ENCODE results near the gene NUTF2. TPM values are rescaled to one million over a fixed set of nuclear protein-coding genes. Genes with fewer than 3 reads are reported as not detected.

Gene NUTF2
- total and polyA plus RNA-seq, 10 of the 15 experiments (the other 5 are each of a cell fraction or from before 2014, with no cell fraction given): 116 to 342 (median 202) TPM

GRCh38 chr16:67874372-67874771 lies 27.6 kb downstream of the NUTF2 start:
- no peak overlapping the region for H2AFZ ChIP-seq (ENCODE audit: control insufficient read depth, low read depth, low read length)
- ATAC-seq (no peak), FAIRE-seq (no peak), DNase-seq (ENCODE audit: low read depth, low spot score) (no peak)
- SMC1A ChIA-PET (ENCODE audit: uncharacterized antibody, unreplicated experiment): interaction anchor here (1.0 to 1.2 kb wide), 3 partner anchors 19 to 58 kb away, joined by 3 read pairs; no protein-coding TSS in a partner anchor
- no peaks in the 10 kb centered on the region for H3K27me3 ChIP-seq (replicated peaks in 1 of 2; ENCODE audit: control insufficient read depth in 2 of 2, insufficient read depth in 2 of 2, low read length in 1 of 2)
- H3K36me3 ChIP-seq (ENCODE audit: control insufficient read depth in 2 of 2, insufficient read depth in 2 of 2, low read length in 1 of 2): peaks cover 17 to 31% of the 10 kb centered on the region in 2 experiments; a peak in 3 of 4 replicates
- no peak overlapping the region for H3K27ac ChIP-seq (ENCODE audit: control insufficient read depth, insufficient read depth)
- H3K4me1 ChIP-seq (ENCODE audit: control insufficient read depth, insufficient read depth, low read length): peaks cover 10% of the 10 kb centered on the region
- no peak for TF ChIP-seq HSF1 (IDR thresholded peaks at IDR 0.05; ENCODE audit: low read depth, low read length)
- TF ChIP-seq CEBPZ (IDR thresholded peaks at IDR 0.05; ENCODE audit: low read depth, low read length): no peak
- TF ChIP-seq ZNF24 (IDR thresholded peaks at IDR 0.05): no peak
- BruUV-seq (replicated peaks): no TSS peak
- peaks cover 28% of the 10 kb centered on the region for H3K79me2 ChIP-seq (ENCODE audit: control insufficient read depth, insufficient read depth, low read length)
- POLR2A ChIA-PET: interaction anchor here (0.6 to 1.7 kb wide), 3 partner anchors 29 to 89 kb away, joined by 4 to 5 read pairs (median 4); partner anchors contain the start of gene PSMB10
- H3K9me3 ChIP-seq (replicated peaks; ENCODE audit: control insufficient read depth, insufficient read depth, low read length): no peaks in the 10 kb centered on the region
- CTCF ChIA-PET: interaction anchor here (1.3 to 4.1 kb wide), 2 partner anchors 11 to 68 kb away, joined by 3 to 39 read pairs; partner anchors contain the start of gene NRN1L
- WGBS (ENCODE audit: insufficient coverage, insufficient replicate concordance, low lambda C conversion rate, missing lambda C conversion rate): 54% methylated on average over 3 of the region's 3 CpGs
- peak overlapping the region; percentile 92 for H3K4me3 ChIP-seq
- RAD21 ChIA-PET (ENCODE audit: unreplicated experiment): interaction anchor here (1.6 kb wide), 1 partner anchor 19 kb away, joined by 3 read pairs; the partner anchor contains the start of gene PSKH1
- in situ Hi-C loops (cut with MboI) (no loop called here), intact Hi-C loops (cut with micrococcal nuclease; ENCODE audit: unreplicated experiment) (no loop called here)
- peak overlapping the region; percentile 96; the same call in 1 of the 2 replicates for H3K9ac ChIP-seq (ENCODE audit: control insufficient read depth, insufficient read depth, low read length)
- H3K4me2 ChIP-seq (ENCODE audit: control insufficient read depth, insufficient read depth): peak overlapping the region; percentile 94
- H4K20me1 ChIP-seq (ENCODE audit: control insufficient read depth, insufficient read depth): peaks cover 4% of the 10 kb centered on the region

Data from GM12878 (cell line).